Mucosa of descending colon (tissue), 3 donors: ENCODE data around the gene PDZRN3. TPM values are rescaled to one million over a fixed set of nuclear protein-coding genes. Genes with fewer than 3 reads are reported as not detected.

ENCODE experiments used
- ATAC-seq: fragments of 200-7000 bp; cut with Tn5 transposase; one replicate; pipeline ENCODE4 v1.9.1; 2020; ENCODE audit warnings: mild to moderate bottlenecking, moderate library complexity
- DNase-seq, 3 donors: peaks; one replicate each; pipeline ENCODE4 v3.0.0-alpha.2; 2020
- H3K36me3 ChIP-seq: fragments of 200-600 bp; one replicate; pipeline ENCODE4 v1.8.0; 2021; ENCODE audit warnings: low read depth, mild to moderate bottlenecking
- H3K4me1 ChIP-seq: fragments of 200-600 bp; one replicate; pipeline ENCODE4 v1.8.0; 2021; ENCODE audit warnings: low read depth, mild to moderate bottlenecking
- H3K4me3 ChIP-seq: fragments of 200-600 bp; one replicate; pipeline ENCODE4 v1.8.0; 2021; ENCODE audit warnings: mild to moderate bottlenecking
- H3K9me3 ChIP-seq: fragments of 200-600 bp; one replicate; pipeline ENCODE4 v1.8.0; 2021; ENCODE audit warnings: mild to moderate bottlenecking
- intact Hi-C, 2 donors: fragments of 100-400 bp; cut with DNase I in 1 of 2; cut with micrococcal nuclease in 1 of 2; formaldehyde crosslinking; loops; one replicate each; pipeline versions ENCODE4 v1.11.0 to v1.11.1; 2022; cut with DNase I, micrococcal nuclease
- total RNA-seq, 3 donors: library from RNA; stranded (reverse); fragmentation: NEBNext Ultra II Directional in 2 of 3; extraction: Animal tissue kit (Norgen Biotek cat#: 25700) in 2 of 3; gene quantifications; one replicate each; pipeline versions ENCODE4 v1.2.1 to v1.2.4, GENCODE V29; 2021 to 2023
- TF ChIP-seq, protein P1 (sequence below): fragments of 200-600 bp; IDR thresholded peaks from one replicate; pipeline ENCODE4 v1.8.0; 2022; ENCODE audit warnings: antibody characterized with exemption, mild to moderate bottlenecking
- donor health status: DM: no; HTN: no; CAD: no; lungs with moderate emphysema.
- donor health status: DM: no; HTN: no; CAD: no.
- donor health status: DM: no; HTN: yes; CAD: no.

PDZRN3 gene
- total RNA-seq, 3 donors from 2014 or later: 17.9 to 147 (median 18.5) TPM

DNA sequence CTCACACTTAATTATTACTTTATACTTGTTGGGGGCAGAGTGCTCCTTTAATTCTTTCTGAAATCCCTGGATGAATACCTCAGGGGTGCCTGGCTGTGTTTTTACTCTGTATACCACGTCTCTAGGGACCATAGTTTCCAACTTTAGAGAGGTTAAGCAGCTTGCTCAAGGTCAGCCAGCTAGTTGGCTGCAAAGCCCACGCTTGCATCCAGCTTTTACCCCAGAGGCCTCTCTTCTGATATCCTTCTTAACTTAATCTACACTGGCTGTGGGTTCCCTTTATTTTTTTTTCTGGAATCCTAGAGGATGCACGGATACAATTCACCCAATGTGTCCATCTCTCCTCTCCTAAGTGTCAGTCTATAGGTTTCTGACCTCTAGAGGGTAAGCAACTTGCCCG lies 1.4 kb downstream of the PDZRN3 start:
- ATAC-seq (no peak), DNase-seq (no peak)
- no peaks in the 10 kb centered on the region for H3K36me3 ChIP-seq
- H3K4me1 ChIP-seq: no peaks in the 10 kb centered on the region
- TF ChIP-seq, protein P1, sequence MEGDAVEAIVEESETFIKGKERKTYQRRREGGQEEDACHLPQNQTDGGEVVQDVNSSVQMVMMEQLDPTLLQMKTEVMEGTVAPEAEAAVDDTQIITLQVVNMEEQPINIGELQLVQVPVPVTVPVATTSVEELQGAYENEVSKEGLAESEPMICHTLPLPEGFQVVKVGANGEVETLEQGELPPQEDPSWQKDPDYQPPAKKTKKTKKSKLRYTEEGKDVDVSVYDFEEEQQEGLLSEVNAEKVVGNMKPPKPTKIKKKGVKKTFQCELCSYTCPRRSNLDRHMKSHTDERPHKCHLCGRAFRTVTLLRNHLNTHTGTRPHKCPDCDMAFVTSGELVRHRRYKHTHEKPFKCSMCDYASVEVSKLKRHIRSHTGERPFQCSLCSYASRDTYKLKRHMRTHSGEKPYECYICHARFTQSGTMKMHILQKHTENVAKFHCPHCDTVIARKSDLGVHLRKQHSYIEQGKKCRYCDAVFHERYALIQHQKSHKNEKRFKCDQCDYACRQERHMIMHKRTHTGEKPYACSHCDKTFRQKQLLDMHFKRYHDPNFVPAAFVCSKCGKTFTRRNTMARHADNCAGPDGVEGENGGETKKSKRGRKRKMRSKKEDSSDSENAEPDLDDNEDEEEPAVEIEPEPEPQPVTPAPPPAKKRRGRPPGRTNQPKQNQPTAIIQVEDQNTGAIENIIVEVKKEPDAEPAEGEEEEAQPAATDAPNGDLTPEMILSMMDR: no peak
- intact Hi-C loops: loop anchor here in 1 of 2 donors (10.0 kb wide), 2 partner anchors 101 to 109 kb away; no protein-coding TSS in a partner anchor
- H3K9me3 ChIP-seq: no peaks in the 10 kb centered on the region
- peak overlapping the region; percentile 41 for H3K4me3 ChIP-seq

DNA sequence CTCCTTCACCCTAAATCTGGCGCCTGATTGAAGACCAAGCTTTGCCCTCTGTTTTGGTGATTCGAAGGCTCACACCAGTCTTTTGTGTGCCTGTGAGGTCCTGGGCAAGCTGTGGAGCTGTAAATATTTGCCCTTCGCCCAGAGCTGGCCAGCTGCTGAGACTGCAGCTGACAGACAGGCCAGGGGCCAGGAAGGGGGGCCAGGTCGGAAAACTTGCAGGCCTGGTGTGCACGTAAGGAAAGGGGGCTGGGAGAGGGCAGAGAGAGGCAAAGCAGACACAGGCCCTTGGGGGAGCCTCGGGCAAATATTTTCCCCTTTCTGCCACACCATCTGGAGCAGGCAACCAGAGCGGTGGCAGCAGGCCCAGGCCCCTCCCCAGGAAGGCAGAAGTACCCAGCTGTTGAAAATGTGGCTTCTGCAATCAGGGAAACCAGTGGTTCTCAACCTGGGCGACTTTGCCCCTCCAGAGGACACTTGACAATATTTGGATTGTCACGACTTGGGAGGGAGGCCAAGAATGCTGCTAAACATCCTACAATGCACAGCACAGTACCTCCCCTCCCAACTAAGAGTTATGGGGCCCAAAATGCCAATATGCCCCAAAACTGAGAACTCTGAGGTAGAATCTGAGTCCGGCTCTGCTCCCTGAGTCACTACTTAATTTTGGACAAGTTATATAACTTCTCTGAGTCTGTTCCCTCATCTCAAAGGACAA lies 2.5 kb downstream of the PDZRN3 start:
- DNase-seq (peak; percentile 40 to 69 (median 57)), ATAC-seq (peak; percentile 50)
- Histone ChIP-seq H3K36me3 (no peaks in the 10 kb centered on the region), H3K9me3 (no peaks in the 10 kb centered on the region), H3K4me3 (no peak overlapping the region), H3K4me1 (no peaks in the 10 kb centered on the region)
- TF ChIP-seq, protein P1: no peak
- intact Hi-C loops: loop anchor here in 1 of 2 donors (10.0 kb wide), 2 partner anchors 103 to 107 kb away; no protein-coding TSS in a partner anchor

DNA sequence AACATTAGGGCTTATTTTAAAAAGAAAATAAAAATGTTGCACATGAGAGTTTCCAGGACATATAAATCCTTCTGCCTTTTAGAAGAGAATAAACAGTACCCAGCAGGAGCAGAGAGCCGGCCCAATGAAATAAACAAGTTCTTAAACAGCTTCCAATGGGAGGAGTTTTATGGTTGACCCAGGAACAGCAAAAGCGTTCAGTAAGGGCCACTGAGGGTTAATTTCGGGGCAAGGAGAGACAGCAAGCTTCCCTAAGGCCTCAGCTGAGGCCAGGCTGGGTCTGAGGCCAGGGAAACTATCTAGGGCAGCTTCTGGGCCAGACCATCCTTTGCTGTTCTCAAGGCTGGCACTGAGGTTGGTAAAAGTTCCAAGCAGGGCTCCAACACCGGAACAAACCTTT lies 3.4 kb downstream of the PDZRN3 start:
- Histone ChIP-seq H3K9me3 (no peaks in the 10 kb centered on the region), H3K4me1 (no peaks in the 10 kb centered on the region), H3K36me3 (no peaks in the 10 kb centered on the region), H3K4me3 (no peak overlapping the region)
- ATAC-seq: no peak
- intact Hi-C loops: loop anchor here in 1 of 2 donors (10.0 kb wide), 2 partner anchors 103 to 107 kb away; no protein-coding TSS in a partner anchor
- peak in 1 of 3 donors; percentile 9 for DNase-seq
- TF ChIP-seq, protein P1: no peak

GRCh38 chr3:73618461-73618860 lies 6.3 kb downstream of the PDZRN3 start:
- no peak overlapping the region for H3K4me3 ChIP-seq
- H3K9me3 ChIP-seq: no peaks in the 10 kb centered on the region
- ATAC-seq (no peak), DNase-seq (no peak)
- no peaks in the 10 kb centered on the region for H3K4me1 ChIP-seq
- TF ChIP-seq, protein P1: no peak
- no peaks in the 10 kb centered on the region for H3K36me3 ChIP-seq
- intact Hi-C loops: no loop called here

DNA sequence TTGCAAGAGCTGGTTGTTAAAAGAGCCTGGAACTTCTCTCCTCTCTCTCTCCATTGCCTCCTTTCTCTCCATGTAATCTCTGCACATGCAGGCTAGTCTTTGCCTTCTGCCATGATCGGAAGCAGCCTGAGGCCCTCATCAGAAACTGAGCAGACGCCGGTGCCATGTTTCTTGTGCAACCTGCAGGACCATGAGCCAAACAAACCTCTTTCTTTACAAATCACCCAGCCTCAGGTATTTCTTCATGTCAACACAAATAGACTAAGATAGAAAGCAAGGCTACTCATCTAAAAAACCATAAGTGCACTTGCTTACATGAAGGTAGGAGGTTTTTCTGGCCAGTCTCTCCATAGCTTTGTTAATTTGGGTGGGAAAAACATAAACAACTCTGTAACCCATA lies 8.7 kb downstream of the PDZRN3 start:
- intact Hi-C loops: no loop called here
- Histone ChIP-seq H3K36me3 (no peaks in the 10 kb centered on the region), H3K4me1 (no peaks in the 10 kb centered on the region), H3K9me3 (no peaks in the 10 kb centered on the region), H3K4me3 (no peak overlapping the region)
- ATAC-seq (no peak), DNase-seq (no peak)
- TF ChIP-seq, protein P1: no peak
